GM21737 (cell line): Measurements from ENCODE around the gene MUSK.
"Not testable (repeated sequence)": the region's sequence is repeated elsewhere in the genome, so short reads cannot be mapped to it uniquely, and the experiment has no call there.

ENCODE experiments used
- ATAC-seq: cut with Tn5 transposase; IDR thresholded peaks from one replicate; pipeline ENCODE4 v1.9.1; 2021; ENCODE audit warnings: mild to moderate bottlenecking, moderate library complexity; ENCODE audit not compliant: unreplicated experiment

MUSK gene

GRCh38 chr9:110691002-110691549 lies 22.5 kb downstream of the MUSK start:
- ATAC-seq, result no peak

- ATAC-seq, result not testable (repeated sequence)
Measured at GRCh38 chr9:110695846-110696245, 27.3 kb downstream of the MUSK start.

GRCh38 chr9:110700953-110701352 lies 32.4 kb downstream of the MUSK start:
- ATAC-seq, result no peak

- ATAC-seq, result no peak
Measured at GRCh38 chr9:110703669-110704068, 35.1 kb downstream of the MUSK start.

GRCh38 chr9:110707419-110707818 lies 38.8 kb downstream of the MUSK start:
- no peak for ATAC-seq

GRCh38 chr9:110710420-110710819 lies 41.8 kb downstream of the MUSK start:
- no peak for ATAC-seq

- ATAC-seq, result no peak
Measured at GRCh38 chr9:110712955-110713354, 44.4 kb downstream of the MUSK start.

GRCh38 chr9:110714314-110714713 lies 45.7 kb downstream of the MUSK start:
- no peak for ATAC-seq

GRCh38 chr9:110728058-110728457 lies 59.5 kb downstream of the MUSK start:
- no peak for ATAC-seq

GRCh38 chr9:110729641-110730040 lies 61.0 kb downstream of the MUSK start:
- no peak for ATAC-seq

- no peak for ATAC-seq
Measured at GRCh38 chr9:110731437-110732028, 62.9 kb downstream of the MUSK start.

- no peak for ATAC-seq
Measured at GRCh38 chr9:110738982-110739381, 70.4 kb downstream of the MUSK start.

- ATAC-seq, result no peak
Measured at GRCh38 chr9:110742741-110743371, 74.3 kb downstream of the MUSK start.

- ATAC-seq, result no peak
Measured at GRCh38 chr9:110744715-110745384, 76.3 kb downstream of the MUSK start.

- no peak for ATAC-seq
Measured at GRCh38 chr9:110745676-110746075, 77.1 kb downstream of the MUSK start.

- ATAC-seq, result no peak
Measured at GRCh38 chr9:110746211-110746930, 77.8 kb downstream of the MUSK start.

- ATAC-seq, result no peak
Measured at GRCh38 chr9:110748251-110748893, 79.8 kb downstream of the MUSK start.

- no peak for ATAC-seq
Measured at GRCh38 chr9:110750272-110750671, 81.7 kb downstream of the MUSK start.

GRCh38 chr9:110751971-110752370 lies 83.4 kb downstream of the MUSK start:
- ATAC-seq, result no peak

- ATAC-seq, result no peak
Measured at GRCh38 chr9:110752766-110753165, 84.2 kb downstream of the MUSK start.

- no peak for ATAC-seq
Measured at GRCh38 chr9:110753731-110754231, 85.2 kb downstream of the MUSK start.
